K562 (cell line): Measurements from ENCODE around the gene NEURL2. TPM values are rescaled to one million over a fixed set of nuclear protein-coding genes. Genes with fewer than 3 reads are reported as not detected.

ENCODE experiments used
- ATF1 ChIP-seq, 2 experiments: fragments of 450-650 bp in 1 of 2; IDR thresholded peaks; 2 replicates each; pipeline ENCODE4 v1.6.1; 2016; ENCODE audit warnings: missing compliant biosample characterization in 1 of 2, missing genetic modification characterization in 1 of 2
- C11orf30 ChIP-seq: fragments of 450-650 bp; IDR thresholded peaks from 2 replicates; pipeline ENCODE4 v1.6.1; 2016; ENCODE audit warnings: low read depth, mild to moderate bottlenecking
- CHD2 ChIP-seq: IDR thresholded peaks from 2 replicates; pipeline ENCODE4 v1.6.1; 2011; ENCODE audit warnings: low read depth, low read length
- EHMT2 ChIP-seq: fragments of 450-650 bp; IDR thresholded peaks from 2 replicates; pipeline ENCODE4 v1.6.1; 2018; ENCODE audit warnings: antibody characterized with exemption
- ETS2 ChIP-seq: IDR thresholded peaks from 2 replicates; pipeline ENCODE4 v1.6.1; 2016; ENCODE audit warnings: borderline replicate concordance, missing genetic modification characterization, mild to moderate bottlenecking, moderate library complexity, missing compliant biosample characterization; ENCODE audit not compliant: poor library complexity, severe bottlenecking
- HDGF ChIP-seq: fragments of 450-650 bp; IDR thresholded peaks from 2 replicates; pipeline ENCODE4 v1.6.1; 2016
- HNRNPUL1 ChIP-seq: fragments of 200-400 bp; formaldehyde crosslinking; IDR thresholded peaks from 2 replicates; pipeline ENCODE4 v1.6.1; 2017; ENCODE audit warnings: low read length
- JUN ChIP-seq, 2 experiments: sonication (generic) in 1 of 2; formaldehyde crosslinking in 1 of 2; IDR thresholded peaks; 2 replicates each; pipeline versions ENCODE4 v1.6.1 to v1.8.0; 2012 to 2022; ENCODE audit warnings: borderline replicate concordance in 2 of 2, mild to moderate bottlenecking in 2 of 2, improper control_type of control experiment in 1 of 2, low read depth in 1 of 2, low read length in 1 of 2, missing genetic modification reagents in 1 of 2
- JUND ChIP-seq, 2 experiments: IDR thresholded peaks; 2 replicates in 1 of 2; 3 replicates in 1 of 2; pipeline ENCODE4 v1.6.1; 2011; ENCODE audit warnings: borderline replicate concordance in 2 of 2, low read depth in 2 of 2, low read length in 2 of 2, improper control_type of control experiment in 1 of 2, missing biosample characterization in 1 of 2, missing genetic modification characterization in 1 of 2, missing genetic modification reagents in 1 of 2
- MCM2 ChIP-seq: fragments of 450-650 bp; IDR thresholded peaks from 2 replicates; pipeline ENCODE4 v1.6.1; 2017; ENCODE audit warnings: low read depth, mild to moderate bottlenecking
- MCM7 ChIP-seq, 2 experiments: fragments of 450-650 bp; IDR thresholded peaks; 2 replicates each; pipeline ENCODE4 v1.6.1; 2016 to 2018
- MTA1 ChIP-seq: fragments of 450-650 bp; IDR thresholded peaks from 2 replicates; pipeline ENCODE4 v1.6.1; 2017; ENCODE audit warnings: borderline replicate concordance
- NFRKB ChIP-seq: fragments of 450-650 bp; IDR thresholded peaks from 2 replicates; pipeline ENCODE4 v1.6.1; 2016; ENCODE audit warnings: low read depth
- RFX5 ChIP-seq: IDR thresholded peaks from 2 replicates; pipeline ENCODE4 v1.6.1; 2011; ENCODE audit warnings: low read depth, mild to moderate bottlenecking, improper control_type of control experiment, low read length
- SLC30A9 ChIP-seq: fragments of 250-450 bp; sonication (Bioruptor Pico); IDR thresholded peaks from 2 replicates; pipeline ENCODE4 v1.8.0; 2022; ENCODE audit warnings: mild to moderate bottlenecking, moderate library complexity
- TCF3 ChIP-seq: sonication (generic); formaldehyde crosslinking; IDR thresholded peaks from 2 replicates; pipeline ENCODE4 v1.4.0; 2020; ENCODE audit warnings: mild to moderate bottlenecking, missing genetic modification reagents
- ZNF695 ChIP-seq: fragments of 450-650 bp; formaldehyde crosslinking; IDR thresholded peaks from 2 replicates; pipeline ENCODE4 v1.4.0; 2020; ENCODE audit warnings: mild to moderate bottlenecking, moderate library complexity
- ZNF696 ChIP-seq: fragments of 250-450 bp; sonication (Bioruptor Pico); conservative IDR thresholded peaks from 2 replicates; pipeline ENCODE4 v1.4.0; 2020; ENCODE audit warnings: mild to moderate bottlenecking, moderate library complexity
- ZNF766 ChIP-seq: fragments of 200-800 bp; sonication (Bioruptor generic); conservative IDR thresholded peaks from 2 replicates; pipeline ENCODE4 v1.6.1; 2016; ENCODE audit warnings: missing genetic modification characterization, missing compliant biosample characterization
- polyA plus RNA-seq, 8 experiments: library from polyadenylated mRNA; depleted of rRNA in 4 of 8; stranded (reverse) in 5 of 8; unstranded in 3 of 8; fragments of >200 nt; fragmentation: Nextera tagmentation in 2 of 8; fragmentation: Illumina TruSeq in 1 of 8; extraction: Ambion mirVana in 2 of 8; extraction: Trizol in 1 of 8; gene quantifications; 2 replicates each; pipeline versions ENCODE4 v1.2.1 to v1.2.3, GENCODE V29; 2011 to 2014; ENCODE audit warnings: inconsistent platforms in 1 of 8, missing spikeins in 1 of 8
- total RNA-seq, 7 experiments: library from RNA; depleted of rRNA in 6 of 7; stranded (reverse); fragments of >200 nt in 6 of 7; fragmentation: Illumina TruSeq in 2 of 7; extraction: Trizol in 2 of 7; gene quantifications; 2 replicates each; pipeline versions ENCODE4 v1.2.1 to v1.2.3, GENCODE V29; 2011 to 2021; ENCODE audit warnings: low replicate concordance in 1 of 7
- TF ChIP-seq, protein P1 (sequence below): fragments of 250-450 bp; sonication (Bioruptor Pico); IDR thresholded peaks from 2 replicates; pipeline ENCODE4 v1.5.0; 2021
- TF ChIP-seq, protein P2 (sequence below): fragments of 250-450 bp; sonication (Bioruptor Pico); IDR thresholded peaks from 2 replicates; pipeline ENCODE4 v1.4.0; 2020; ENCODE audit warnings: mild to moderate bottlenecking, moderate library complexity
- TF ChIP-seq, protein P3 (sequence below): sonication (generic); formaldehyde crosslinking; IDR thresholded peaks from 2 replicates; pipeline ENCODE4 v1.5.0; 2020; ENCODE audit warnings: missing genetic modification reagents
- TF ChIP-seq, protein P4 (sequence below): sonication (generic); formaldehyde crosslinking; IDR thresholded peaks from 2 replicates; pipeline ENCODE4 v1.8.0; 2022; ENCODE audit warnings: mild to moderate bottlenecking, low read depth, missing genetic modification reagents

NEURL2 gene
- total and polyA plus RNA-seq, 9 of the 15 experiments (the other 6 are each of a cell fraction or from before 2014, with no cell fraction given), result 0.22 to 1.9 (median 0.50) TPM; not detected in 1

DNA sequence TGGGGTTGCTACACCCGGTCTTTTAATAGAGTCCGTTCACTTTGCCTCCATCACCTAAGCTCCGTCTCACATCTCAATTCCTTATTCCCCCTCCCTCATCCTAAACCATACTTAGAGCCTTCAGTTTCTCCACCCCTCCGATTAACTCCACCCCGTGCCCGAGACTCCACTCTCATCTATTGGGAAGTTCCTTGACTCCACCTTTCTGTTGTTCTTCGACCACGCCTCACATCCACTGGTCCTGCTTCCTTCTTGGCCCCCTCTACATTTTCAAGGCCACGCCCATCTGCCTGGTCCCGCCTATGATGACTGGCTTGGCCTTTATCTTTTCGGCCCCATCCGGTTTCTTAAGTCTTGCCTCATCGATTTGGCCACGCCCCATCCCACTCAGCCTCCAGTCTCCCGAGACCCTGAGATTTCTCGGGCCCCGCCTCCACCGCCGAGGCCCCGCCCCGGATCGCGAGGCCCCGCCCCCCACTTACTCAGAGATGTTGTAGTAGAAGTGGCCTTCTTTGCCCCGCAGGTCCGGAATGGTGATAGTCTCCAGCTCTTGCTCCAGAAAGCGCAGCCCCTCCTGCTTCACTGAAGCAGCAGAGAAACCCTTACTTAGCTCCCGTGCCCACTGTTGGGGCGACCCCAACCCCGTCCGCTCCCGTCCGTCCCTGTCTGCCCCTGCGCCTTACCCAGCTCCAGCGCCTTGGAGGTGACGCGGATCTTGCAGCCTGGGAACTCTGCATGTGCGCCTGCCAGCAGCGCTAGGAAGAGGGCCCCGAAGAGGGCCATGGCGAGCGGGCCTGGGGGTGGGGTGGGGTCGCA lies 19.9 kb upstream of the NEURL2 start (continued):
- peak; percentile 93 for TF ChIP-seq JUND (IDR thresholded peaks at IDR 0.05; ENCODE audit: borderline replicate concordance, low read depth, low read length)
- TF ChIP-seq JUND (tag; IDR thresholded peaks at IDR 0.05; ENCODE audit: borderline replicate concordance, low read depth, low read length), result peak; percentile 62; the same call in 1 of the 3 replicates
- peak; percentile 69 for TF ChIP-seq NFRKB
- no peak for TF ChIP-seq SLC30A9 (CRISPR knock-in tag)
- TF ChIP-seq, protein P1, sequence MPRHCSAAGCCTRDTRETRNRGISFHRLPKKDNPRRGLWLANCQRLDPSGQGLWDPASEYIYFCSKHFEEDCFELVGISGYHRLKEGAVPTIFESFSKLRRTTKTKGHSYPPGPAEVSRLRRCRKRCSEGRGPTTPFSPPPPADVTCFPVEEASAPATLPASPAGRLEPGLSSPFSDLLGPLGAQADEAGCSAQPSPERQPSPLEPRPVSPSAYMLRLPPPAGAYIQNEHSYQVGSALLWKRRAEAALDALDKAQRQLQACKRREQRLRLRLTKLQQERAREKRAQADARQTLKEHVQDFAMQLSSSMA (CRISPR knock-in tag), result no peak
- TF ChIP-seq JUN (IDR thresholded peaks at IDR 0.05; ENCODE audit: borderline replicate concordance, low read depth, low read length), result peak; percentile 71; the same call in 1 of the 2 replicates
- TF ChIP-seq JUN (CRISPR knock-in tag; IDR thresholded peaks at IDR 0.05; ENCODE audit: borderline replicate concordance), result 0 out of 2 replicates have a peak, but pooled peaks have one; percentile 45
- TF ChIP-seq RFX5, result no peak
- TF ChIP-seq ATF1 (CRISPR knock-in tag; IDR thresholded peaks at IDR 0.05), result no peak
- TF ChIP-seq ATF1 (tag; IDR thresholded peaks at IDR 0.05), result peak; percentile 32
- peak; percentile 80 for TF ChIP-seq C11orf30
- TF ChIP-seq CHD2, result peak; percentile 94
- TF ChIP-seq, protein P2, sequence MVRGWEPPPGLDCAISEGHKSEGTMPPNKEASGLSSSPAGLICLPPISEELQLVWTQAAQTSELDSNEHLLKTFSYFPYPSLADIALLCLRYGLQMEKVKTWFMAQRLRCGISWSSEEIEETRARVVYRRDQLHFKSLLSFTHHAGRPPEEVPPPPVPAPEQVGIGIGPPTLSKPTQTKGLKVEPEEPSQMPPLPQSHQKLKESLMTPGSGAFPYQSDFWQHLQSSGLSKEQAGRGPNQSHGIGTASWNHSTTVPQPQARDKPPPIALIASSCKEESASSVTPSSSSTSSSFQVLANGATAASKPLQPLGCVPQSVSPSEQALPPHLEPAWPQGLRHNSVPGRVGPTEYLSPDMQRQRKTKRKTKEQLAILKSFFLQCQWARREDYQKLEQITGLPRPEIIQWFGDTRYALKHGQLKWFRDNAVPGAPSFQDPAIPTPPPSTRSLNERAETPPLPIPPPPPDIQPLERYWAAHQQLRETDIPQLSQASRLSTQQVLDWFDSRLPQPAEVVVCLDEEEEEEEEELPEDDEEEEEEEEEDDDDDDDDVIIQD (CRISPR knock-in tag), result no peak
- TF ChIP-seq MCM7 (IDR thresholded peaks at IDR 0.05), result no peak
- TF ChIP-seq TCF3 (CRISPR knock-in tag), result peak; percentile 39; the same call in 1 of the 2 replicates
- no peak for TF ChIP-seq HNRNPUL1
- no peak for TF ChIP-seq ZNF695
- TF ChIP-seq, protein P3, sequence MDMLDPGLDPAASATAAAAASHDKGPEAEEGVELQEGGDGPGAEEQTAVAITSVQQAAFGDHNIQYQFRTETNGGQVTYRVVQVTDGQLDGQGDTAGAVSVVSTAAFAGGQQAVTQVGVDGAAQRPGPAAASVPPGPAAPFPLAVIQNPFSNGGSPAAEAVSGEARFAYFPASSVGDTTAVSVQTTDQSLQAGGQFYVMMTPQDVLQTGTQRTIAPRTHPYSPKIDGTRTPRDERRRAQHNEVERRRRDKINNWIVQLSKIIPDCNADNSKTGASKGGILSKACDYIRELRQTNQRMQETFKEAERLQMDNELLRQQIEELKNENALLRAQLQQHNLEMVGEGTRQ (CRISPR knock-in tag), result no peak
- no peak for TF ChIP-seq MTA1
- no peak for TF ChIP-seq ETS2 (tag)
- no peak for TF ChIP-seq MCM2
- TF ChIP-seq EHMT2, result 0 out of 2 replicates have a peak, but pooled peaks have one; percentile 3
- TF ChIP-seq HDGF, result peak; percentile 97
- peak; percentile 89; the same call in 1 of the 2 replicates for TF ChIP-seq ZNF766 (CRISPR knock-in tag)
- TF ChIP-seq, protein P4, sequence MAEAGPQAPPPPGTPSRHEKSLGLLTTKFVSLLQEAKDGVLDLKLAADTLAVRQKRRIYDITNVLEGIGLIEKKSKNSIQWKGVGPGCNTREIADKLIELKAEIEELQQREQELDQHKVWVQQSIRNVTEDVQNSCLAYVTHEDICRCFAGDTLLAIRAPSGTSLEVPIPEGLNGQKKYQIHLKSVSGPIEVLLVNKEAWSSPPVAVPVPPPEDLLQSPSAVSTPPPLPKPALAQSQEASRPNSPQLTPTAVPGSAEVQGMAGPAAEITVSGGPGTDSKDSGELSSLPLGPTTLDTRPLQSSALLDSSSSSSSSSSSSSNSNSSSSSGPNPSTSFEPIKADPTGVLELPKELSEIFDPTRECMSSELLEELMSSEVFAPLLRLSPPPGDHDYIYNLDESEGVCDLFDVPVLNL (CRISPR knock-in tag), result no peak
- no peak for TF ChIP-seq ZNF696 (CRISPR knock-in tag)
